Type B pancreatic cell (in vitro differentiated cells): ENCODE measurements around the gene DST. TPM values are rescaled to one million over a fixed set of nuclear protein-coding genes. Genes with fewer than 3 reads are reported as not detected.

Experiments
- DNase-seq: peaks from one replicate; pipeline ENCODE4 v3.0.0; 2021; ENCODE audit warnings: mixed read lengths; ENCODE audit not compliant: unreplicated experiment; ENCODE audit errors: extremely low spot score
- H3K27ac Mint-ChIP-seq: 2 replicates; pipeline ENCODE4 v1.8.0; 2021; ENCODE audit warnings: mild to moderate bottlenecking, mixed read lengths
- H3K27me3 Mint-ChIP-seq: 2 replicates; pipeline ENCODE4 v1.8.0; 2021; ENCODE audit warnings: mixed read lengths
- H3K36me3 Mint-ChIP-seq: 2 replicates; pipeline ENCODE4 v1.8.0; 2021; ENCODE audit warnings: mixed read lengths
- H3K4me1 Mint-ChIP-seq: one replicate; pipeline ENCODE4 v1.8.0; 2021; ENCODE audit warnings: mixed read lengths; ENCODE audit not compliant: unreplicated experiment
- H3K4me3 Mint-ChIP-seq: 2 replicates; pipeline ENCODE4 v1.8.0; 2021; ENCODE audit warnings: mild to moderate bottlenecking, mixed read lengths
- H3K9me3 Mint-ChIP-seq: 2 replicates; pipeline ENCODE4 v1.8.0; 2021; ENCODE audit warnings: mixed read lengths
- CTCF ChIP-seq: fragments of 200-600 bp; sonication (generic); conservative IDR thresholded peaks from 2 replicates; pipeline ENCODE4 v1.5.0; 2021; ENCODE audit warnings: antibody characterized with exemption, mild to moderate bottlenecking
- total RNA-seq: library from RNA; stranded (reverse); gene quantifications from 2 replicates; pipeline ENCODE4 v1.2.1, GENCODE V29; 2021; ENCODE audit warnings: low replicate concordance

DST gene
- total RNA-seq, 1 donor from 2014 or later = 116 TPM

- no peaks in the 10 kb centered on the region for H3K4me1 Mint-ChIP-seq
- TF ChIP-seq CTCF = no peak
- no peak overlapping the region for H3K4me3 Mint-ChIP-seq
- no peaks in the 10 kb centered on the region for H3K9me3 Mint-ChIP-seq
- no peak for DNase-seq
- H3K27me3 Mint-ChIP-seq = no peaks in the 10 kb centered on the region
- no peak overlapping the region for H3K27ac Mint-ChIP-seq
- peaks cover 14% of the 10 kb centered on the region for H3K36me3 Mint-ChIP-seq
Observed at GRCh38 chr6:56643379-56644089, 845 bp upstream of the DST start.

DNA sequence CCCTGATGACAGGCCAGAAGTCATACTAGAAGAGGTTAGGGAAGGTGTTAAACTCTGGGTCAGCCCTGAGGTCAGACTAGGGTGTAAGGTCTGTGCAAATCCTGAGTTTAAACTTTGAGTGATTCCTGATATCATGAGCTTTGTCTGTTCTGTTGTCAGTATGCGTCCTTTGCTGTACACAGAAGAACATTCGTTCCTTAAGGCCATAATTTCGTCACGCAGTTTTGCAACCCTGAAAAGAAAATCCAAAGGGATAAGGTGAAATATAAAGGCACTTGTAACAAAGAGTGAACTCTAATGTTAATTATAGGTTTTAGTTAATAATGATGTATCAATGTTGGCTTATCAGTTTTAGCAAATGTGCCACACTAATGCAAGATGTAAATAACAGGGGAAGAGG, 2.3 kb downstream of the DST start:
- Mint-ChIP-seq H3K27ac (no peak overlapping the region), H3K36me3 (peaks cover 9% of the 10 kb centered on the region), H3K9me3 (no peaks in the 10 kb centered on the region), H3K4me3 (no peak overlapping the region), H3K27me3 (no peaks in the 10 kb centered on the region), H3K4me1 (no peaks in the 10 kb centered on the region)
- no peak for TF ChIP-seq CTCF
- DNase-seq = no peak

DNA sequence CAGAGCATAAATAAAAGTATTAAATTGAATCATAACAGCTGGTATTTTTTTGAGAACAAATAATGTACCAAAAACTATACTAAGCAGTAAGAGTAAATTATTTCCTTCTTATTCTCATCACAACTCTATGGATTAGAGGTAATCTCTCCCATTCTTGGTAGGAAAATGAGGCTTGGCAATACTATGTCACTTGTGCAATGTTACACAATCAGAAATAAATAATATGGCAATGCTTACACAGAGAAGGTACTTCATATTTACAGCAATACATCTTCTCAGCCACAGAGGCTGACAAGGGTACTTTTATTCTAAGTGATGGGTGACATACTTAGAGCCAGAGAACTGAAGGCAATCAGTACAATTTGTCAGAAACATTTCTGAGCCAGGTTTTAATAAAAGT, 3.9 kb downstream of the DST start:
- H3K9me3 Mint-ChIP-seq = no peaks in the 10 kb centered on the region
- no peaks in the 10 kb centered on the region for H3K4me1 Mint-ChIP-seq
- H3K4me3 Mint-ChIP-seq = no peak overlapping the region
- no peak for DNase-seq
- no peak overlapping the region for H3K27ac Mint-ChIP-seq
- TF ChIP-seq CTCF = no peak
- peaks cover 10% of the 10 kb centered on the region for H3K36me3 Mint-ChIP-seq
- no peaks in the 10 kb centered on the region for H3K27me3 Mint-ChIP-seq

- Mint-ChIP-seq H3K27me3 (no peaks in the 10 kb centered on the region), H3K9me3 (no peaks in the 10 kb centered on the region), H3K4me3 (no peak overlapping the region), H3K27ac (no peak overlapping the region), H3K4me1 (no peaks in the 10 kb centered on the region), H3K36me3 (peaks cover 14% of the 10 kb centered on the region)
- DNase-seq = no peak
- TF ChIP-seq CTCF = peak; percentile 84
Observed at GRCh38 chr6:56637640-56638039, 5.0 kb downstream of the DST start.

DNA sequence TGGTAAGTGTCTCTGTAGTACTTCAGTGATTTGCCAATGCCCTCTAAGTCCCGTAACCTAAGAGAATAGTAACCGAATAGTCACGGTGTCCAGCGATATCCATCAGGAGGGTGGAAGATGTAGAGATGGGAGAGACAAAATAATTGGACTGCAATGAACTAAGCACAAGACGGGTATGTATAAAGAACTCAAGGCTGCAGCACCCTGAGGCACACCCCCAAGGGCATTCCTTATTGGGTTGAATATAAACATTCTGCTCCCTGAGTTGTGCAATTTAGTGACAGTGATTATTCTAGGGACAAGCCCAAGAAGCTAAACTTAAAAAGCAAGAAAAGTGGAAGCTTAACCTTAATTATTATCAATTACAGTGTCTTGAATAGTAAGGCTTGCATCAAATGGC, 14.6 kb downstream of the DST start:
- peaks cover 14% of the 10 kb centered on the region for H3K36me3 Mint-ChIP-seq
- no peaks in the 10 kb centered on the region for H3K27me3 Mint-ChIP-seq
- no peak for DNase-seq
- H3K9me3 Mint-ChIP-seq = no peaks in the 10 kb centered on the region
- no peak for TF ChIP-seq CTCF
- no peak overlapping the region for H3K27ac Mint-ChIP-seq
- no peak overlapping the region for H3K4me3 Mint-ChIP-seq
- H3K4me1 Mint-ChIP-seq = no peaks in the 10 kb centered on the region

DNA sequence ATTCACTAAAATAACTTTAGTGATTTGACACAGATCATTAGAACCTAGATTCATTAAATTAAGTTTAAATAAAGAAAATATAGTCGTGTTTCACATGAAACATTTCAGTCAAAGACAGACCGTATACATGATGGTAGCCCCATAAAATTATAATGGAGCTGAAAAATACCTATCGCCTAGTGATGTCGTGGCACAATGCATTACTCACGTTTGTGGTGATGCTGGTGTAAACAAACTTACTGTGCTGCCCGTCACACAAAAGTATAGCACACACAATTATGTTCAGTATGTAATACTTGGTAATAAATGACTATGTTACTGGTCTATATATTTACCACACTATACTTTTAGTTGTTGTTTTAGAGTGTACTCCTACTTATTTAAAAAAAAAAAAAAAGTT, 17.3 kb downstream of the DST start:
- TF ChIP-seq CTCF = no peak
- Mint-ChIP-seq H3K27ac (peak overlapping the region; percentile 10), H3K9me3 (no peaks in the 10 kb centered on the region), H3K4me1 (no peaks in the 10 kb centered on the region), H3K27me3 (no peaks in the 10 kb centered on the region), H3K36me3 (peaks cover 8% of the 10 kb centered on the region), H3K4me3 (no peak overlapping the region)
- no peak for DNase-seq
